Measurements from ENCODE around the gene DOCK2. TPM values are rescaled to one million over a fixed set of nuclear protein-coding genes. Genes with fewer than 3 reads are reported as not detected.

Gene DOCK2
- total and polyA plus RNA-seq, 9 of the 15 experiments (the other 6 are each of a cell fraction or from before 2014, with no cell fraction given) = 4.5 to 42.6 (median 20.5) TPM

- H3K9me1 ChIP-seq (ENCODE audit: control insufficient read depth, insufficient read depth, low read length) = no peaks in the 10 kb centered on the region
- peaks cover 0 to 3% of the 10 kb centered on the region in 2 experiments; a peak in 1 of 5 replicates for H3K27me3 ChIP-seq (ENCODE audit: control insufficient read depth in 2 of 2, insufficient read depth in 2 of 2, low read length in 2 of 2)
- FAIRE-seq (no peak), DNase-seq (ENCODE audit: extremely low read depth in 1 of 4, low spot score in 3 of 4) (no peak), ATAC-seq (no peak)
- no peak overlapping the region for H2AFZ ChIP-seq (ENCODE audit: low read depth, low read length)
- no peak overlapping the region for H3K27ac ChIP-seq (ENCODE audit: extremely low read depth, low read depth, low read length)
- no peaks in the 10 kb centered on the region for H3K4me1 ChIP-seq (replicated peaks in 1 of 2; ENCODE audit: control insufficient read depth in 2 of 2, insufficient read depth in 2 of 2, low read length in 2 of 2)
- no peak overlapping the region for H3K4me2 ChIP-seq (ENCODE audit: insufficient read depth, low read length)
- WGBS (ENCODE audit: insufficient coverage, low coverage, missing lambda C conversion rate) = 0% methylated on average over 1 of the region's 2 CpGs
- H3K4me3 ChIP-seq = no peak overlapping the region
- in situ Hi-C loops (cut with MboI) = no loop called here
- H3K79me2 ChIP-seq (ENCODE audit: control insufficient read depth, insufficient read depth, low read length) = no peaks in the 10 kb centered on the region
- no peak overlapping the region for H3K9ac ChIP-seq (ENCODE audit: insufficient read depth in 1 of 2, low read depth in 2 of 2, low read length in 2 of 2)
- TF ChIP-seq FOXO4 (CRISPR knock-in tag; IDR thresholded peaks at IDR 0.05) (no peak), NFE2 (IDR thresholded peaks at IDR 0.05; ENCODE audit: low read depth) (no peak), ZNF79 (CRISPR knock-in tag; IDR thresholded peaks at IDR 0.05; ENCODE audit: low read depth) (no peak), ZNF277 (CRISPR knock-in tag; IDR thresholded peaks at IDR 0.05; ENCODE audit: borderline replicate concordance) (no peak), ZKSCAN8 (CRISPR knock-in tag; IDR thresholded peaks at IDR 0.05) (no peak), ZNF431 (CRISPR knock-in tag; IDR thresholded peaks at IDR 0.05) (no peak), MECOM (CRISPR knock-in tag; IDR thresholded peaks at IDR 0.05) (no peak), ZFX (CRISPR knock-in tag; IDR thresholded peaks at IDR 0.05) (no peak), ZBTB34 (CRISPR knock-in tag; IDR thresholded peaks at IDR 0.05) (no peak), PTBP1 (IDR thresholded peaks at IDR 0.05; ENCODE audit: low read depth, low read length) (no peak), SNAPC5 (CRISPR knock-in tag; IDR thresholded peaks at IDR 0.05) (no peak), ZNF121 (CRISPR knock-in tag; conservative IDR thresholded peaks at IDR 0.05) (no peak), CREBBP (IDR thresholded peaks at IDR 0.05; ENCODE audit: low read depth, low read length) (no peak), ZNF586 (CRISPR knock-in tag; conservative IDR thresholded peaks at IDR 0.05) (no peak), RBM14 (IDR thresholded peaks at IDR 0.05; ENCODE audit: borderline replicate concordance, insufficient read depth, low read depth, low read length) (no peak), SAFB2 (IDR thresholded peaks at IDR 0.05; ENCODE audit: borderline replicate concordance, low read depth, low read length, severe bottlenecking) (no peak)
- POLR2A ChIA-PET = no interaction called here
- CTCF ChIA-PET (ENCODE audit: low intra/inter-chr PET ratio) = no interaction called here
- BruUV-seq (replicated peaks) = no TSS peak
- H4K20me1 ChIP-seq (replicated peaks; ENCODE audit: control insufficient read depth, insufficient read depth, low read length) = no peaks in the 10 kb centered on the region
- intact Hi-C loops (cut with micrococcal nuclease) = no loop called here
- H3K36me3 ChIP-seq (ENCODE audit: control insufficient read depth, insufficient read depth, low read length) = no peaks in the 10 kb centered on the region
- no peaks in the 10 kb centered on the region for H3K9me3 ChIP-seq (replicated peaks; ENCODE audit: control insufficient read depth, insufficient read depth, low read depth, low read length)
Observed at GRCh38 chr5:169904059-169904458, 267.0 kb downstream of the DOCK2 start.

Measured in K562 (cell line).